Left ventricle myocardium inferior (tissue), 1 donor: ENCODE results near the gene SNAP23. TPM values are rescaled to one million over a fixed set of nuclear protein-coding genes. Genes with fewer than 3 reads are reported as not detected.
"Not testable (repeated sequence)": the region's sequence is repeated elsewhere in the genome, so short reads cannot be mapped to it uniquely, and the experiment has no call there.

Source experiments
- DNase-seq: peaks from one replicate; pipeline ENCODE4 v3.0.0-alpha.2; 2020
- H3K27ac ChIP-seq: fragments of 200-600 bp; replicated peaks from 2 replicates; pipeline ENCODE4 v1.8.0; 2021
- H3K27me3 ChIP-seq: fragments of 200-600 bp; 2 replicates; pipeline ENCODE4 v1.8.0; 2021; ENCODE audit warnings: low read depth
- H3K36me3 ChIP-seq: fragments of 200-600 bp; 2 replicates; pipeline ENCODE4 v1.8.0; 2021
- H3K4me1 ChIP-seq: fragments of 200-600 bp; 2 replicates; pipeline ENCODE4 v1.8.0; 2021
- H3K4me3 ChIP-seq: fragments of 200-600 bp; 2 replicates; pipeline ENCODE4 v1.8.0; 2021; ENCODE audit warnings: mild to moderate bottlenecking, moderate library complexity
- H3K9me3 ChIP-seq: fragments of 200-600 bp; replicated peaks from 2 replicates; pipeline ENCODE4 v1.8.0; 2021
- CTCF ChIP-seq: fragments of 200-600 bp; IDR thresholded peaks from 2 replicates; pipeline ENCODE4 v1.8.0; 2021; ENCODE audit warnings: antibody characterized with exemption, mild to moderate bottlenecking, borderline replicate concordance
- intact Hi-C: fragments of 100-400 bp; cut with micrococcal nuclease; formaldehyde crosslinking; loops from one replicate; pipeline ENCODE4 v1.11.0; 2022
- total RNA-seq: library from RNA; stranded (reverse); fragmentation: NEBNext Ultra II Directional; extraction: Animal tissue kit (Norgen Biotek cat#: 25700); gene quantifications from one replicate; pipeline ENCODE4 v1.2.1, GENCODE V29; 2021
- donor health status: DM: no; HTN: yes; CAD: no; lungs with severe emphysema.

SNAP23 gene
- total RNA-seq, 1 donor from 2014 or later = 34.1 TPM

- intact Hi-C loops = loop anchor here (10.0 kb wide), 1 partner anchor 106 kb away; no protein-coding TSS in a partner anchor
Observed at GRCh38 chr15:42549032-42549491, 53.6 kb downstream of the SNAP23 start.

GRCh38 chr15:42549741-42550392 lies 54.4 kb downstream of the SNAP23 start:
- Histone ChIP-seq H3K36me3 (peaks cover 8% of the 10 kb centered on the region), H3K4me1 (peaks cover 42% of the 10 kb centered on the region), H3K4me3 (peak overlapping the region; percentile 100), H3K27ac (peak overlapping the region; percentile 95), H3K9me3 (no peaks in the 10 kb centered on the region), H3K27me3 (no peaks in the 10 kb centered on the region)
- DNase-seq = no peak
- intact Hi-C loops = loop anchor here (10.0 kb wide), 1 partner anchor 105 kb away; no protein-coding TSS in a partner anchor
- TF ChIP-seq CTCF = no peak

More at GRCh38 chr15:42549032-42549491, 53.6 kb downstream of the SNAP23 start:
- DNase-seq = no peak
- Histone ChIP-seq H3K4me3 (peak overlapping the region; percentile 100), H3K36me3 (peaks cover 16% of the 10 kb centered on the region), H3K27me3 (no peaks in the 10 kb centered on the region), H3K9me3 (no peaks in the 10 kb centered on the region), H3K4me1 (peaks cover 42% of the 10 kb centered on the region), H3K27ac (peak overlapping the region; percentile 95)
- TF ChIP-seq CTCF = no peak

GRCh38 chr15:42553554-42553953 lies 58.1 kb downstream of the SNAP23 start:
- no peak overlapping the region for H3K4me3 ChIP-seq
- no peaks in the 10 kb centered on the region for H3K9me3 ChIP-seq
- H3K36me3 ChIP-seq = peaks cover 6% of the 10 kb centered on the region
- TF ChIP-seq CTCF = no peak
- intact Hi-C loops = no loop called here
- H3K27me3 ChIP-seq = no peaks in the 10 kb centered on the region
- H3K27ac ChIP-seq = no peak overlapping the region
- H3K4me1 ChIP-seq = peaks cover 15% of the 10 kb centered on the region
- DNase-seq = no peak

- DNase-seq, H3K4me1 ChIP-seq, H3K9me3 ChIP-seq, H3K4me3 ChIP-seq, H3K27ac ChIP-seq, H3K27me3 ChIP-seq, intact Hi-C loops: not testable (repeated sequence)
- H3K36me3 ChIP-seq = peaks cover 35% of the 10 kb centered on the region
Observed at GRCh38 chr15:42556550-42557207, 61.2 kb downstream of the SNAP23 start.

- H3K36me3 ChIP-seq = peaks cover 54% of the 10 kb centered on the region
- intact Hi-C loops = no loop called here
- no peak for TF ChIP-seq CTCF
- no peaks in the 10 kb centered on the region for H3K9me3 ChIP-seq
- no peak overlapping the region for H3K27ac ChIP-seq
- DNase-seq = no peak
- no peak overlapping the region for H3K4me3 ChIP-seq
- no peaks in the 10 kb centered on the region for H3K4me1 ChIP-seq
- H3K27me3 ChIP-seq = no peaks in the 10 kb centered on the region
Observed at GRCh38 chr15:42558739-42559138, 63.3 kb downstream of the SNAP23 start.
